ENCODE data around the gene AKR7A3.
"Not testable (repeated sequence)": the region's sequence is repeated elsewhere in the genome, so short reads cannot be mapped to it uniquely, and the experiment has no call there.

AKR7A3 gene

GRCh38 chr1:19288324-19289241, at the start of gene AKR7A3:
Gene AKR7A3 (minus strand): TSS chr1:19288770. CDS start chr1:19288709, 61 bp downstream.
- DNase-seq (ENCODE audit: extremely low read depth, low read depth), result not testable (repeated sequence)
- H3K4me3 ChIP-seq (replicated peaks; ENCODE audit: low read depth, low read length), result peak within 1 kb of the TSS; percentile 36

- DNase-seq (ENCODE audit: extremely low read depth, low read depth), result no peak
- H3K4me3 ChIP-seq (replicated peaks; ENCODE audit: low read depth, low read length), result no peak overlapping the region
- TF ChIP-seq CTCF (IDR thresholded peaks at IDR 0.05; ENCODE audit: low read depth, low read length, missing control alignments), result peak; percentile 37
These were observed 49.8 kb upstream of the AKR7A3 start for GRCh38 chr1:19338323-19338762.

DNA sequence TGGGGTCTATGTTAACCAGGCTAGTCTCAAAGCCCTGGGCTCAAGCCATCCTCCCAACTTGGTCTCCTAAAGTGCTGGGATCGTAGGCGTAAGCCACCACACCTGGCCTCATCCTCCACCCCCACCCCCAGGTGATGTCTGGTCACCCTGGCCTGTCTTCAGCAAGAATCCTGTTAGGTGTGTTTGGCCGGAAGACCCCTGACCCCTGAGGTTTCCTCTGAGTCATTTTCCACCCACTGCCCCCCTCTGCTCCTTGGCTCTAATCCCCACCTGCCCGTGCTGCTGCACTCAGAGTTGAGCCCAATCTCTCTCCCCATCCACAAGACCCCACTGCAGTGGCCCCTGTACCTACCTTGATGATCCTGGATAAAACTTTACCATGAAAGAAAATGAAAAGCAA, 48.7 kb upstream of the AKR7A3 start:
- no peak for DNase-seq (ENCODE audit: extremely low read depth, low read depth)
- TF ChIP-seq CTCF (IDR thresholded peaks at IDR 0.05; ENCODE audit: low read depth, low read length, missing control alignments), result no peak
- H3K4me3 ChIP-seq (replicated peaks; ENCODE audit: low read depth, low read length), result no peak overlapping the region

GRCh38 chr1:19336543-19336942, 48.0 kb upstream of the AKR7A3 start:
- DNase-seq (ENCODE audit: extremely low read depth, low read depth), result no peak
- no peak for TF ChIP-seq CTCF (IDR thresholded peaks at IDR 0.05; ENCODE audit: low read depth, low read length, missing control alignments)
- H3K4me3 ChIP-seq (replicated peaks; ENCODE audit: low read depth, low read length), result no peak overlapping the region

GRCh38 chr1:19333587-19334354, 45.2 kb upstream of the AKR7A3 start:
- DNase-seq (ENCODE audit: extremely low read depth, low read depth), result no peak
- TF ChIP-seq CTCF (IDR thresholded peaks at IDR 0.05; ENCODE audit: low read depth, low read length, missing control alignments), result no peak

DNA sequence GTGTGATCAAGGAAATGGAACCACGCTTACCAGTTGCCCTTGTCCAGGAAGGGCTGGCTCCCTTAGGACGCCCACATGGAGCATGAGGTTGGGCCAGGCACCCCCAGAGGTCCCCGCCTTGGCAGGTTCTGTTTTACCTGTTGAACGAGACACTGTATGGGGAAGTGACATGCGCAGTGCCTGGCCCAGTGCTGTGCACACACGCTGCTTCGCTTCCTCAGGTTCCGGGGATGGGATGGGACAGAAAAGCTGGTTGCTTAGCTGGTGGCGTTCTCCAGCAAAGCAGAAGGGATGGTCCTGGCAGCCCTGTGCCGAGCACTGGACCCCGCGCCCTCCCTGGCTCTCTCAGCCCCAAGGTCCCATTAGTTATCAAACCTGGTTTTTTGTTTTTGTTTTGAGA, 44.3 kb upstream of the AKR7A3 start:
- DNase-seq (ENCODE audit: extremely low read depth, low read depth), result no peak
- no peak for TF ChIP-seq CTCF (IDR thresholded peaks at IDR 0.05; ENCODE audit: low read depth, low read length, missing control alignments)
- H3K4me3 ChIP-seq (replicated peaks; ENCODE audit: low read depth, low read length), result no peak overlapping the region

More at GRCh38 chr1:19333587-19334354, 45.2 kb upstream of the AKR7A3 start:
- no peak overlapping the region for H3K4me3 ChIP-seq (replicated peaks; ENCODE audit: low read depth, low read length)

Data from HFF-Myc (cell line).